SU-DHL-6 (cell line): ENCODE results near the gene ZBTB49.

Source experiments
- H2AFZ ChIP-seq: fragments of 200-600 bp; sonication (generic); 2 replicates; pipeline ENCODE4 v1.6.1; 2014; ENCODE audit warnings: low read depth, mild to moderate bottlenecking, moderate library complexity, mixed read lengths, antibody characterized with exemption, low read length; ENCODE audit not compliant: severe bottlenecking
- H3F3A ChIP-seq: fragments of 200-600 bp; shearing (Covaris generic); 2 replicates; pipeline ENCODE4 v1.6.0; 2016; ENCODE audit warnings: antibody characterized with exemption, mild to moderate bottlenecking; ENCODE audit not compliant: insufficient read depth
- H3K27ac ChIP-seq: fragments of 200-600 bp; sonication (generic); 2 replicates; pipeline ENCODE4 v1.5.1; 2016; ENCODE audit warnings: low read depth, mild to moderate bottlenecking, low read length, moderate library complexity, mixed read lengths
- H3K27me3 ChIP-seq: fragments of 200-600 bp; sonication (generic), shearing (Covaris generic); 2 replicates; pipeline ENCODE4 v1.6.0; 2014; ENCODE audit warnings: mild to moderate bottlenecking, low read length
- H3K36me3 ChIP-seq: fragments of 200-600 bp; sonication (generic); 2 replicates; pipeline ENCODE4 v1.6.1; 2014; ENCODE audit warnings: mild to moderate bottlenecking, low read length, mixed read lengths
- H3K4me2 ChIP-seq: fragments of 300-600, 200-600 bp; shearing (Covaris generic), sonication (generic); 2 replicates; pipeline ENCODE4 v1.6.0; 2014; ENCODE audit warnings: low read length, low read depth, mild to moderate bottlenecking; ENCODE audit not compliant: poor library complexity, severe bottlenecking
- H3K4me3 ChIP-seq: fragments of 200-600 bp; sonication (generic); 2 replicates; pipeline ENCODE4 v1.5.1; 2014; ENCODE audit warnings: antibody characterized with exemption, low read length, mild to moderate bottlenecking, mixed read lengths; ENCODE audit not compliant: insufficient read depth, poor library complexity, severe bottlenecking
- H3K79me2 ChIP-seq: fragments of 200-600 bp; sonication (generic); 2 replicates; pipeline ENCODE4 v1.6.1; 2014; ENCODE audit warnings: mild to moderate bottlenecking, low read length, moderate library complexity; ENCODE audit not compliant: insufficient read depth
- H3K9ac ChIP-seq: fragments of 200-600 bp; sonication (generic); 2 replicates; pipeline ENCODE4 v1.7.0; 2014; ENCODE audit warnings: mild to moderate bottlenecking, low read length
- H3K9me2 ChIP-seq: fragments of 200-600 bp; sonication (generic); replicated peaks from 2 replicates; pipeline ENCODE4 v1.6.1; 2014; ENCODE audit warnings: low read length; ENCODE audit not compliant: insufficient read depth
- H3K9me3 ChIP-seq: fragments of 200-600 bp; sonication (generic); 2 replicates; pipeline ENCODE4 v1.6.1; 2014; ENCODE audit warnings: low read length, mixed read lengths; ENCODE audit not compliant: insufficient read depth
- H4K20me1 ChIP-seq: fragments of 200-600 bp; sonication (generic); 2 replicates; pipeline ENCODE4 v1.6.1; 2014; ENCODE audit warnings: low read depth, mild to moderate bottlenecking, antibody characterized with exemption, low read length, moderate library complexity, mixed read lengths
- EZH2phosphoT487 ChIP-seq: fragments of 200-600 bp; sonication (generic), shearing (Covaris generic); conservative IDR thresholded peaks from 2 replicates; pipeline ENCODE4 v1.6.1; 2018; ENCODE audit warnings: mild to moderate bottlenecking, antibody characterized with exemption, low read length, moderate library complexity, mixed read lengths
- TF ChIP-seq, protein P1 (sequence below): fragments of 200-600 bp; sonication (generic); IDR thresholded peaks from one replicate; pipeline ENCODE4 v1.5.1; 2017; ENCODE audit warnings: antibody characterized with exemption, mild to moderate bottlenecking, low read length, moderate library complexity; ENCODE audit not compliant: insufficient read depth, poor library complexity, severe bottlenecking

Gene ZBTB49

GRCh38 chr4:4302416-4302815 is 12.4 kb downstream of the ZBTB49 start:
- Histone ChIP-seq H3K9me3 (no peaks in the 10 kb centered on the region), H4K20me1 (no peaks in the 10 kb centered on the region), H3K9me2 (no peaks in the 10 kb centered on the region), H3K9ac (no peak overlapping the region), H3K79me2 (peaks cover 6% of the 10 kb centered on the region; the same call in 1 of the 2 replicates), H2AFZ (no peak overlapping the region), H3K27me3 (no peaks in the 10 kb centered on the region), H3K36me3 (0 out of 2 replicates have a peak, but pooled peaks cover 8% of the 10 kb centered on the region), H3K27ac (no peak overlapping the region), H3K4me2 (no peak overlapping the region), H3K4me3 (no peak overlapping the region), H3F3A (no peaks in the 10 kb centered on the region)
- TF ChIP-seq, protein P1, sequence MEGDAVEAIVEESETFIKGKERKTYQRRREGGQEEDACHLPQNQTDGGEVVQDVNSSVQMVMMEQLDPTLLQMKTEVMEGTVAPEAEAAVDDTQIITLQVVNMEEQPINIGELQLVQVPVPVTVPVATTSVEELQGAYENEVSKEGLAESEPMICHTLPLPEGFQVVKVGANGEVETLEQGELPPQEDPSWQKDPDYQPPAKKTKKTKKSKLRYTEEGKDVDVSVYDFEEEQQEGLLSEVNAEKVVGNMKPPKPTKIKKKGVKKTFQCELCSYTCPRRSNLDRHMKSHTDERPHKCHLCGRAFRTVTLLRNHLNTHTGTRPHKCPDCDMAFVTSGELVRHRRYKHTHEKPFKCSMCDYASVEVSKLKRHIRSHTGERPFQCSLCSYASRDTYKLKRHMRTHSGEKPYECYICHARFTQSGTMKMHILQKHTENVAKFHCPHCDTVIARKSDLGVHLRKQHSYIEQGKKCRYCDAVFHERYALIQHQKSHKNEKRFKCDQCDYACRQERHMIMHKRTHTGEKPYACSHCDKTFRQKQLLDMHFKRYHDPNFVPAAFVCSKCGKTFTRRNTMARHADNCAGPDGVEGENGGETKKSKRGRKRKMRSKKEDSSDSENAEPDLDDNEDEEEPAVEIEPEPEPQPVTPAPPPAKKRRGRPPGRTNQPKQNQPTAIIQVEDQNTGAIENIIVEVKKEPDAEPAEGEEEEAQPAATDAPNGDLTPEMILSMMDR, result no peak
- TF ChIP-seq EZH2phosphoT487, result no peak

DNA sequence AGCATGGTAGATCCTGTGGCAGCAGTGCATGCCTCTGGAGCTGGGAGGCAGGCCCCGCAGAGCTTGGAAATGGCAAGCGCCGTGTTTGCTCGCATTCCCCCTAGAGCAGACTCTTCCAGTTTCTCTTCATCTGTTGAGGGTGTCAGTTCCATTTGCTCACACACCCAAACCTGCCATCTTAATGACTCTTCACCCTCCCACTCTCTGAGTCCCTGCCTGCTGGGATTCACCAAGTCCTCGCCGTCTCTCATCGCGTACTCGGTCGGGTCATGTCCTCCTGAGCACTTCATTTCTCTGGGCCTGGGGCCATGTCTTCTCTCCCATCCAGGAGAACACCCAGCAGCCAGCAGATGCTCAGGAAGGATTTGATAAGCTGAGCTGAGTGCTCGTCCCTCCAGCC is 16.9 kb downstream of the ZBTB49 start:
- TF ChIP-seq EZH2phosphoT487, result no peak
- TF ChIP-seq, protein P1, result no peak
- Histone ChIP-seq H3K4me3 (no peak overlapping the region), H3F3A (peaks cover 5% of the 10 kb centered on the region; the same call in 1 of the 2 replicates), H3K4me2 (no peak overlapping the region), H3K27ac (no peak overlapping the region), H2AFZ (no peak overlapping the region), H3K9me3 (no peaks in the 10 kb centered on the region), H3K9me2 (no peaks in the 10 kb centered on the region), H4K20me1 (no peaks in the 10 kb centered on the region), H3K9ac (no peak overlapping the region), H3K27me3 (no peaks in the 10 kb centered on the region), H3K79me2 (no peaks in the 10 kb centered on the region), H3K36me3 (0 out of 2 replicates have a peak, but pooled peaks cover 8% of the 10 kb centered on the region)

- TF ChIP-seq EZH2phosphoT487, result no peak
- TF ChIP-seq, protein P1, result no peak
- H2AFZ ChIP-seq, result no peak overlapping the region
- no peak overlapping the region for H3K27ac ChIP-seq
- no peak overlapping the region for H3K4me3 ChIP-seq
- H3K79me2 ChIP-seq, result no peaks in the 10 kb centered on the region
- H3K9me3 ChIP-seq, result no peaks in the 10 kb centered on the region
- H3K9ac ChIP-seq, result no peak overlapping the region
- no peak overlapping the region for H3K4me2 ChIP-seq
- H3F3A ChIP-seq, result peaks cover 5% of the 10 kb centered on the region; the same call in 1 of the 2 replicates
- no peaks in the 10 kb centered on the region for H3K36me3 ChIP-seq
- H3K27me3 ChIP-seq, result no peaks in the 10 kb centered on the region
- H3K9me2 ChIP-seq, result no peaks in the 10 kb centered on the region
- H4K20me1 ChIP-seq, result no peaks in the 10 kb centered on the region
Measured at GRCh38 chr4:4308800-4309441, 18.9 kb downstream of the ZBTB49 start.
